Activated T-helper 1 cell treated with anti-CD3 and anti-CD28 coated beads, Interleukin-12 subunit alpha, Interleukin-12 subunit beta, Interleukin-2, Interleukin-4 antibody, amounts not matched to agents 30 ng/mL and 10 ng/mL and 1 ng/mL, durations not matched to agents 14 hours and 24 hours and 36 hours (primary cell): ENCODE data around the gene NUDT4. TPM values are rescaled to one million over a fixed set of nuclear protein-coding genes. Genes with fewer than 3 reads are reported as not detected.

Experiments used
- DNase-seq: peaks from one replicate; pipeline ENCODE4 v3.0.0; 2021; ENCODE audit warnings: low spot score
- H3K27ac Mint-ChIP-seq: one replicate; pipeline ENCODE4 v1.8.0; 2021; ENCODE audit warnings: mild to moderate bottlenecking, mixed read lengths
- H3K27me3 Mint-ChIP-seq: one replicate; pipeline ENCODE4 v1.8.0; 2022; ENCODE audit warnings: mild to moderate bottlenecking, moderate library complexity, mixed read lengths; ENCODE audit not compliant: insufficient read depth
- H3K36me3 Mint-ChIP-seq: one replicate; pipeline ENCODE4 v1.8.0; 2021; ENCODE audit warnings: low read depth, mixed read lengths
- H3K4me1 Mint-ChIP-seq: one replicate; pipeline ENCODE4 v1.8.0; 2021; ENCODE audit warnings: low read depth, mixed read lengths
- H3K4me3 Mint-ChIP-seq: one replicate; pipeline ENCODE4 v1.8.0; 2021; ENCODE audit warnings: mild to moderate bottlenecking, moderate library complexity, mixed read lengths
- H3K9me3 Mint-ChIP-seq: one replicate; pipeline ENCODE4 v1.8.0; 2021; ENCODE audit warnings: mixed read lengths
- intact Hi-C: fragments of 100-400 bp; cut with micrococcal nuclease; formaldehyde crosslinking; loops from one replicate; pipeline ENCODE4 v1.15.1; 2024
- total RNA-seq: library from RNA; stranded (reverse); gene quantifications from 2 replicates; pipeline ENCODE4 v1.2.3, GENCODE V29; 2022

Gene NUDT4
- total RNA-seq, 1 donor from 2014 or later: 94.3 TPM

GRCh38 chr12:93356214-93356613, 21.5 kb upstream of the NUDT4 start:
- Mint-ChIP-seq H3K4me3 (no peak overlapping the region), H3K9me3 (no peaks in the 10 kb centered on the region), H3K36me3 (no peaks in the 10 kb centered on the region), H3K4me1 (no peaks in the 10 kb centered on the region), H3K27ac (no peak overlapping the region), H3K27me3 (no peaks in the 10 kb centered on the region)
- DNase-seq: no peak
- intact Hi-C loops: no loop called here

DNA sequence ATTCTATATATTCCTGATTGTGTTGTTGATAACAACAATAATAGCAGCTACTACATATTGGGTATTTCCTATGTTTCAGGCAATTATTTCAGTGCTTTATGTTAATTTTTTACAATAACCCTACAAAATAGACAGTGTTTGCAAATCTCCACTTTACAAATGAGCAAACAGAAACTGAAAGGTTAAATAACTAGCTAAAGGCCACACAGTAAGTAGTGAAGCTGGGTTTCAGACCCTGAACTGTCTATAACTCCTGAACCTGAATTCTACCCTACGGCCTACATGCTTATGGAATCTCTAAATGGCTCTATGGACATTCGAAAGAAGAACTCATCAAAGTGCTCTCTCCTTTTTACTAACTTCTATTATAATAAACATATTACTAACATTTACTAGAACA, 19.7 kb upstream of the NUDT4 start:
- H3K27ac Mint-ChIP-seq: no peak overlapping the region
- no peak for DNase-seq
- peaks cover 2% of the 10 kb centered on the region for H3K27me3 Mint-ChIP-seq
- intact Hi-C loops: no loop called here
- no peaks in the 10 kb centered on the region for H3K9me3 Mint-ChIP-seq
- no peaks in the 10 kb centered on the region for H3K36me3 Mint-ChIP-seq
- no peak overlapping the region for H3K4me3 Mint-ChIP-seq
- no peaks in the 10 kb centered on the region for H3K4me1 Mint-ChIP-seq

DNA sequence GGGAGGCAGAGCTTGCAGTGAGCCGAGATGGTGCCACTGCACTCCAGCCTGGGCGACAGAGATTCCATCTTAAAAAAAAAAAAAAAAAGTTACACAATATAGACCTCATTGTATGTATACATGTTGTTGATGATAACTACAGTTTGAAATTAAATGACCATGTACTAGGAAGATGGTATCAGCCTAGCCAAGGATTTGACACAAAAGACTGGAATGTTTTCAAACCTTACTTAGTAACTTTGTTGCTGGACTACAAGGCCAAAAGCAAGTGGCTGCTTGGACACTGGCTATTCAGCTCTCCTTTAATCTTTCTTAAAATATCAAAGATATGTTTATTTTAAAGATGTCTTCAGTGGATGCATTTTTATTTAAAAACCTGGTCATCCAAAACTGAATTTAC, 18.9 kb upstream of the NUDT4 start:
- Mint-ChIP-seq H3K9me3 (no peaks in the 10 kb centered on the region), H3K27me3 (peaks cover 2% of the 10 kb centered on the region), H3K4me1 (peaks cover 3% of the 10 kb centered on the region), H3K36me3 (no peaks in the 10 kb centered on the region), H3K27ac (no peak overlapping the region), H3K4me3 (no peak overlapping the region)
- DNase-seq: no peak
- intact Hi-C loops: no loop called here

- no peaks in the 10 kb centered on the region for H3K9me3 Mint-ChIP-seq
- H3K27ac Mint-ChIP-seq: no peak overlapping the region
- intact Hi-C loops: no loop called here
- H3K4me3 Mint-ChIP-seq: no peak overlapping the region
- no peak for DNase-seq
- peaks cover 5% of the 10 kb centered on the region for H3K4me1 Mint-ChIP-seq
- H3K27me3 Mint-ChIP-seq: peaks cover 2% of the 10 kb centered on the region
- H3K36me3 Mint-ChIP-seq: no peaks in the 10 kb centered on the region
Observed at GRCh38 chr12:93360688-93361087, 17.0 kb upstream of the NUDT4 start.

- no peak overlapping the region for H3K4me3 Mint-ChIP-seq
- no peak for DNase-seq
- intact Hi-C loops: no loop called here
- no peak overlapping the region for H3K27ac Mint-ChIP-seq
- H3K4me1 Mint-ChIP-seq: peaks cover 5% of the 10 kb centered on the region
- peaks cover 2% of the 10 kb centered on the region for H3K27me3 Mint-ChIP-seq
- H3K36me3 Mint-ChIP-seq: no peaks in the 10 kb centered on the region
- no peaks in the 10 kb centered on the region for H3K9me3 Mint-ChIP-seq
Observed at GRCh38 chr12:93361151-93361919, 16.4 kb upstream of the NUDT4 start.

DNA sequence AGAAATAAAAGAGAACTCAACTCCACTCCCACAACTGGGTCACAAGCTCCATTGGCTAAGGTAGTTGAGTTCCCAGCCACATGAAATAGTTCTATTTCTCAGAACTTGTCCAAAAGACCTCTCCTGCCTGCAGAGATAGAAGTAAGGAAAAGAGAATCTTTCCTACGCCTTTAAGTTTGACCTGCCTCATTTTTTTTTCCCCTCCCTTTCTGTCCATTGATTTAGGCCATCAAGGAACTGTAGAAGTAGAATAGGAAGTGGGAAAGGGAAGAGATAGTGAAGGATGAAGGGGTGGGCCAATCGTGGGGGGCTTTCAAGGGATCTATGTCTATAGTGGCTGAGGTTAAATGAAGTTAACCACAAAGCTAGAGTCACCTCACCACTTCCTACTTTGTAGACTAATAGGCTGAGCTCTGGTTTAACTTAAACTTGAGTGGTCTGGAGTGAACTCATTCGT, 13.9 kb upstream of the NUDT4 start:
- Mint-ChIP-seq H3K27ac (no peak overlapping the region), H3K27me3 (peaks cover 2% of the 10 kb centered on the region), H3K4me1 (peaks cover 5% of the 10 kb centered on the region), H3K4me3 (peak overlapping the region; percentile 1), H3K36me3 (no peaks in the 10 kb centered on the region), H3K9me3 (no peaks in the 10 kb centered on the region)
- intact Hi-C loops: no loop called here
- DNase-seq: no peak

- peaks cover 2% of the 10 kb centered on the region for H3K27me3 Mint-ChIP-seq
Observed at GRCh38 chr12:93365616-93366405, 11.9 kb upstream of the NUDT4 start.

GRCh38 chr12:93366422-93366821, 11.3 kb upstream of the NUDT4 start:
- Mint-ChIP-seq H3K4me3 (no peak overlapping the region), H3K27ac (no peak overlapping the region), H3K27me3 (peaks cover 2% of the 10 kb centered on the region), H3K36me3 (no peaks in the 10 kb centered on the region), H3K9me3 (no peaks in the 10 kb centered on the region), H3K4me1 (peaks cover 5% of the 10 kb centered on the region)
- DNase-seq: no peak
- intact Hi-C loops: no loop called here

More at GRCh38 chr12:93365616-93366405, 11.9 kb upstream of the NUDT4 start:
- H3K27ac Mint-ChIP-seq: no peak overlapping the region
- no peak for DNase-seq
- no peaks in the 10 kb centered on the region for H3K36me3 Mint-ChIP-seq
- H3K9me3 Mint-ChIP-seq: no peaks in the 10 kb centered on the region
- no peak overlapping the region for H3K4me3 Mint-ChIP-seq
- H3K4me1 Mint-ChIP-seq: peaks cover 5% of the 10 kb centered on the region
- intact Hi-C loops: no loop called here

DNA sequence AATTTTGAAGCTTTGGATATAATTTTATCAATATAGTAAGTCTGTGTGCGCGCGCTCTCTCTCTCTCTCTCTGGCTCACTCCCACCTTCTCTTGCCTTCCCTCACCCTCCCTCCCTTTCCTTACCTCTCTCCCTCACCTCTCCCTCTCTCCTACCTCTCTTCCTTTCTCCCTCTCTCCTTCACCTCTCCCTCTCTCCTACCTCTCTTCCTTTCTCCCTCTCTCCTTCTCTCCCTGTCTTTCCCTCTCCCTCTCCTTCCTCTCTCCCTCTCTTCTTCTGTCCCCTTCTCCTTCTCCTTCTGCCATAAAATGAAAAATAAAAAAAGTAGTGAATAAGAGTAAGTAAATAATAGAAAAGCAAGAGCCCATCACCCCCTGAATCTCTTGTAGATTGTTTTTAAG, 9.0 kb upstream of the NUDT4 start:
- Mint-ChIP-seq H3K4me3 (no peak overlapping the region), H3K27me3 (no peaks in the 10 kb centered on the region)

DNA sequence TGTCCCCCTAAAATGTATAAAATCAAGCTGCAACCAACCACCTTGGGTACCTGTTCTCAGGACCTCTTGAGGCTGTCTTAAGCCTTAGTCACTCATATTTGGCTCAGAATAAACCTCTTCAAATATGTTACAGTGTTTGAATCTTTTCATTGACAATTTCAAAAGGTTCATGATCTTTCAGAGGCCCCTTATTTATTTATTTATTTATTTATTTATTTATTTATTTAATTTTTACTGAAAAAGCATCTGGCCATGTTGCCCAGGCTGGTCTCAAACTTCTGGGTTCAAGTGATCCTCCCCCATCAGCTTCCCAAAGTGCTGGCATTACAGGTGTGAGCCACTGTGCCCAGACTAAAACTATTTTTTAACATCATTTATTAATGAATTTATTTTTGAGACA, 8.2 kb upstream of the NUDT4 start:
- no peaks in the 10 kb centered on the region for H3K9me3 Mint-ChIP-seq
- H3K27ac Mint-ChIP-seq: no peak overlapping the region
- no peaks in the 10 kb centered on the region for H3K36me3 Mint-ChIP-seq
- H3K4me1 Mint-ChIP-seq: peaks cover 7% of the 10 kb centered on the region
- no peaks in the 10 kb centered on the region for H3K27me3 Mint-ChIP-seq
- no peak overlapping the region for H3K4me3 Mint-ChIP-seq
- DNase-seq: no peak
- intact Hi-C loops: no loop called here

More for the DNA sequence above, 9.0 kb upstream of the NUDT4 start:
- no peaks in the 10 kb centered on the region for H3K36me3 Mint-ChIP-seq
- H3K4me1 Mint-ChIP-seq: peaks cover 5% of the 10 kb centered on the region
- DNase-seq: no peak
- intact Hi-C loops: no loop called here
- no peak overlapping the region for H3K27ac Mint-ChIP-seq
- H3K9me3 Mint-ChIP-seq: no peaks in the 10 kb centered on the region

DNA sequence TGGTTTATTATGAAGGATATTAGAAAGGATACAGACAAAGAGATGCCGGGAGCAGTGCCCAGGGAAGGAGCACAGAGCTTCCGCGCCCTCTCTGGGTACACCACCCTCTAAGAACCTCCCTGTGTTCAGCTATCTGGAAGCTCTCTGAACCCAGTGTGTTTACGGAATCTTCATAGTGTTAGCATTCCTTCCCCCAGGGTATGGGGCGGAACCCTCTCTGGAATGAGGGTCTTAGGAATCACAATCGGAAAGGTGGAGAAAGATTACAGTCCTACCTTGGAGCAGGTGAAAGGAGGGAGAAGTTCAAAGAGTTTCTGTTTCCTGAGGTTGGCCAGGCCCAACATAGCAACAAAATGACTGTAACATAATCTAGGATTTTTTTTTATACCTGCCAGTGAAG, 6.8 kb upstream of the NUDT4 start:
- H3K27me3 Mint-ChIP-seq: no peaks in the 10 kb centered on the region

DNA sequence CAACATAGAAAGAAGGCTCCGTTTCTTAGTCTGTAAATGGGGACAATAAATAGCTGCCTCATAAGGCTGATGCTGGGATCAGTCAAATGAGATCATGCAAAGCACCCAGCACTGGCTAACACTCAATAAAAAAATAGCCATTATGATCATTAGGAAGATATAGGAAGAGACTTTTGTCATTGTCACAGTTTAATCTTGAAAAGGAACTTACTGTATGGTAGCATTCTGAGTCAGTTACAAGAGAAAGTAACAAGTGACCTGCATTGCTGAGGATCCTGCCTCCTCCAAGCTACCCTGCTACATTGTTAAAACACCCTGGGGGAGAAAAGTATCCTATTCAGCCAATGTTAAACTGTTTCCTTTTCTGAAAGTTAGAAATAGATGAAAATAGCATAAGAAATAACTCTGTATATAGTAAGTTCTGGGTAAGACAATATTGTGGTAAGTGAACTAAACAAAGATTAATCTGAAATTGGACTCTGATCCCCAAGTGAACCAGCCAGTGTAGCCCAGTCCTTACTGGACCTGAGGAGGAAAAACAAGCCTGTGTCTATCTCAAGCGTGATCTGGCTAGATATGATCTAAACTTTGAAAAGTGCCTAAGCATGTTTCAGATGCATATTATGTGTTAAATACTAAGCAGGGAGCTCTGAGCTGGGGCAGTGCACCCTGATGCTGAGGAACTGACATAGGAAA, 3.6 kb upstream of the NUDT4 start:
- Mint-ChIP-seq H3K9me3 (no peaks in the 10 kb centered on the region), H3K4me1 (peaks cover 22% of the 10 kb centered on the region), H3K4me3 (no peak overlapping the region), H3K27ac (no peak overlapping the region), H3K36me3 (peaks cover under 1% of the 10 kb centered on the region), H3K27me3 (peaks cover 2% of the 10 kb centered on the region)
- intact Hi-C loops: no loop called here
- DNase-seq: no peak

More for the DNA sequence above, 6.8 kb upstream of the NUDT4 start:
- Mint-ChIP-seq H3K9me3 (no peaks in the 10 kb centered on the region), H3K4me1 (peaks cover 7% of the 10 kb centered on the region), H3K27ac (no peak overlapping the region), H3K36me3 (no peaks in the 10 kb centered on the region), H3K4me3 (no peak overlapping the region)
- no peak for DNase-seq
- intact Hi-C loops: no loop called here

DNA sequence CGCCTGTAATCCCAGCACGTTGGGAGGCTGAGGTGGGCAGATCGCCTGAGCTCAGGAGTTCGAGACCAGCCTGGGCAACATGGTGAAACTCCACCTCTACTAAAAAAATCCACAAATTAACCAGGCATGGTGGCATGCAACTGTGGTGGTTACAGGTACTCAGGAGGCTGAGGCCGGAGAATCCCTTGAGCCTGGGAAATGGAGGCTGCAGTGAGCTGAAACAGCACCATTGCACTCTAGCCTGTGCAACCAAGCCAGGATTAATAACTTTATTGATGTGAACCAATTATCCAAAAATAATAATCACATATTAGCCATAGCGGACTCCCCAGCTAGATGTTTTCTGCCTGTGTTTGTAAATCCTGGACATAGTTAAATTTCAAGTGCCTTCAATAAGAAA, 1.8 kb upstream of the NUDT4 start:
- H3K27ac Mint-ChIP-seq: no peak overlapping the region
- H3K4me3 Mint-ChIP-seq: no peak overlapping the region
- H3K4me1 Mint-ChIP-seq: peaks cover 40% of the 10 kb centered on the region
- DNase-seq: no peak
- peaks cover 2% of the 10 kb centered on the region for H3K27me3 Mint-ChIP-seq
- intact Hi-C loops: loop anchor here (2.0 to 5.0 kb wide), 3 partner anchors 131 to 349 kb away; partner anchors contain the start of gene CRADD
- H3K9me3 Mint-ChIP-seq: no peaks in the 10 kb centered on the region
- peaks cover 8% of the 10 kb centered on the region for H3K36me3 Mint-ChIP-seq
